Ramos (cell line): ENCODE results near the gene LUC7L.
"Not testable (repeated sequence)": the region's sequence is repeated elsewhere in the genome, so short reads cannot be mapped to it uniquely, and the experiment has no call there.

Experiments
- in situ Hi-C: fragments of 300-500 bp; cut with MboI; formaldehyde crosslinking; loops from one replicate; pipeline ENCODE4 v1.14.3; 2022; ENCODE audit warnings: low sequenced_read_pairs; ENCODE audit not compliant: unreplicated experiment

The LUC7L gene

GRCh38 chr16:170088-170507 lies 59.2 kb downstream of the LUC7L start:
- in situ Hi-C loops: not testable (repeated sequence)

DNA sequence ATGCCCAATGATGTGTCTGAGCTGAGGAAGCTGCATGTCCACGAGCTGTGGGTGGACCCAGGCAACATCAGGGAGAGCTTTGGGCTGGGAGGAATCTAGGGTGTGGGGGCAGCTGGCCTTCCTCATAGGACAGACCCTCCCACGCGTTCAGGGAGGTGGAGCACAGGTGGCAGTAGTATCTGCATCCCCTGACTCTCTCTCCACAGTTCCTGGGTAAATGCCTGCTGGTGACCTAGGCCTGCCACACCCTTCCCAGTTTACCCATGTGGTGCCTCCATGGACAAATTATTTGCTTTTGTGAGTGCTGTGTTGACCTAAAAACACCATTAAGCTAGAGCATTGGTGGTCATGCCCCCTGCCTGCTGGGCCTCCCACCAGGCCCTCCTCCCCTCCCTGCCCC lies 60.2 kb downstream of the LUC7L start:
- in situ Hi-C loops: no loop called here

DNA sequence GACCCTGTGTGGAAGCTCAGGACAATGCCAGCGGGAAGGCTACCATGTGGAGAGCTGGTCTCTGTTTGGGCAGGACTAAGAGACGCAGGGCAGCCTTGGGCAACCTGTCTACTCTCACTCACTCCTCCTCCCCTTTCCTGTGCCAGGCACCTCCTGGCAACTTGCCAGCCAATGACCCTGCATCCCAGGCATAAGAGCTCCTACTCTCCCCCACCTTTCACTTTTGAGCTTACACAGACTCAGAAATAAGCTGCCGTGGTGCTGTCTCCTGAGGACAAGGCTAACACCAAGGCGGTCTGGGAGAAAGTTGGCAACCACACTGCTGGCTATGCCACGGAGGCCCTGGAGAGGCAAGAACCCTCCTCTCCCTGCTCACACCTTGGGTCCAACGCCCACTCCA lies 60.8 kb downstream of the LUC7L start:
- in situ Hi-C loops: no loop called here

GRCh38 chr16:167122-167690 lies 62.0 kb downstream of the LUC7L start:
- in situ Hi-C loops: no loop called here

DNA sequence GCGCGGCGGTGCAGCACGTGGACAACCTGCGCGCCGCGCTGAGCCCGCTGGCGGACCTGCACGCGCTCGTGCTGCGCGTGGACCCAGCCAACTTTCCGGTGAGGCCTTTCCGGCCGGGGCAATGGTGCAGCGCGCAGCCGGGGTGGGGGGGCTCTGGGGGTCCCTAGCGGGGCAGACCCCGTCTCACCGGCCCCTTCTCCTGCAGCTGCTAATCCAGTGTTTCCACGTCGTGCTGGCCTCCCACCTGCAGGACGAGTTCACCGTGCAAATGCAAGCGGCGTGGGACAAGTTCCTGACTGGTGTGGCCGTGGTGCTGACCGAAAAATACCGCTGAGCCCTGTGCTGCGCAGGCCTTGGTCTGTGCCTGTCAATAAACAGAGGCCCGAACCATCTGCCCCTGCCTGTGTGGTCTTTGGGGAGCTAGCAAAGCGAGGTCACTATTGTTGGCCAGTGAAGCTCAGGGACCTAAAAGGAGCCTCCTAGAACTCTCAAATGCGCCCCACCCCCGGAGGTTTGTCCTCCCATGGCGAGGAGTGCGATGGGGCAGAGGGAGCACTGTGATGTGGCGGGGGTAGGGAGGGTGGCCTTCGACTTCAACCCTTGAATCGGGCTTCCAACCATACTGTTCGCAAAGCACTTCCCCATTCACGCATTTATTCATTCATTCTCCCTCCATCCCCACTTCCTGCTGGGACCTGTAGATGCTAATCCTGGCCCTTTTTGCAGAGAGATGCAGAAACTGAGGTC lies 62.7 kb downstream of the LUC7L start:
- in situ Hi-C loops: no loop called here

- in situ Hi-C loops: no loop called here
These were observed 63.5 kb downstream of the LUC7L start, which contains the start of gene HBM for GRCh38 chr16:165539-166374. HBM (plus strand) TSS chr16:165978; CDS start chr16:165998, 20 bp downstream.

- in situ Hi-C loops: no loop called here
These were observed 64.3 kb downstream of the LUC7L start for GRCh38 chr16:164827-165538.

DNA sequence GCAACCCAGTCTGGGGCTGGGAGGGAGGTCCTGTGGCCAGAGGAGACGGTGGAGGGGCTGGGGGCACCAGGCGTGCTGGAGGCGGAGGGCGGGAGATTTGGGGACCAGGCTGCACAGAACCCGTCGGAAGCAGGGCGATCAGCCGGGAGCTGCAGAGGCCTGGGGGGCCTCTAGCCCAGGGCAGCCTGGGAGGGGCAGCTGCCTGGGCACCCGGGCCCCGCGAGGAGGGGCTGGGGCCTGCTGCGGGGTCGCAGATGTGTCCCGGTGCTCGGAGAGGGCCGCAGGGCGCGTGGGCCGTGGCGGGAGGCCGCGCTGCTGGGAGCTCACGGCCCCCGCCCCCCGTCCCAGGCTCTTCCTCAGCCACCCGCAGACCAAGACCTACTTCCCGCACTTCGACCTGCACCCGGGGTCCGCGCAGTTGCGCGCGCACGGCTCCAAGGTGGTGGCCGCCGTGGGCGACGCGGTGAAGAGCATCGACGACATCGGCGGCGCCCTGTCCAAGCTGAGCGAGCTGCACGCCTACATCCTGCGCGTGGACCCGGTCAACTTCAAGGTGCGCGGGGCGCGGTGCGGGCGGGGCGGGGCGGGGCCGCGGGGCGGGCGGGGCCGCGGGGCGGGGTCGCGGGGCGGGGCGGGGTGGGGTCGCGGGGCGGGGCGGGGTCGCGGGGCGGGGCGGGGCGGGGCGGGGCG lies 65.0 kb downstream of the LUC7L start:
- in situ Hi-C loops: not testable (repeated sequence)

DNA sequence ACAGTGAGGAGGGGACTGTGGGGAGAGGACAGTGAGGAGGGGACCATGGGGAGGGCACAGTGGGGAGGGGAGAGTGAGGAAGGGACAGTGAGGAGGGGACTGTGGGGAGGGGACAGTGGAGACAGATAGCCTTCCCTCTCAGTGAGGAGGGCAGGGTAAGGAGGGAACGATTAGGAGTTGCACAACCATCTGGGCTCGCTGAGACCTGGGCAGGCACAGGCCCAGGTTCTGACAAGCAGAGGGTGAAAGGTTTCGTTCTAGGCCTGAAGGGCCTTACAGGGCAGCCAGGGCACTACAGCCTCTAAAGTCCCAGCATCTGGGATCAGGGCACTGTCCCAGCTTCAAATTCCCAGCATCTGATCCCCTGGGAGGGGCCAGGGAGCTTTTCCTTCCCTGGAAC lies 65.6 kb downstream of the LUC7L start:
- in situ Hi-C loops: not testable (repeated sequence)

DNA sequence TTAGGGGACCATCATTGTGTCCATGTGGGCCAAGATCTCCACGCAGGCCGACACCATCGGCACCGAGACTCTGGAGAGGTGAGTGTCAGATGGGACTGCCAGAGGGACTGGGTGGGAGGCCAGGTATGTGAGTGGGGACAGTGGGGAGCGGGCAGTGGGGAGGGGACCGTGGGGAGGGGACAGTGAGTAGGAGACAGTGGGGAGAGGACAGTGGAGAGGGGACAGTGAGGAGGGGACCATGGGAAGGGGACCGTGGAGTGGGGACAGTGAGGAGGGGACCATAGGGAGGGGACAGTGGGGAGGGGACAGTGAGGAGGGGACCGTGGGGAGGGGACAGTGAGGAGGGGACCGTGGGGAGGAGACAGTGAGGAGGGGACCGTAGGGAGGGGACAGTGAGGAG lies 66.1 kb downstream of the LUC7L start:
- in situ Hi-C loops: not testable (repeated sequence)

GRCh38 chr16:162271-162991 lies 66.8 kb downstream of the LUC7L start:
- in situ Hi-C loops: no loop called here

DNA sequence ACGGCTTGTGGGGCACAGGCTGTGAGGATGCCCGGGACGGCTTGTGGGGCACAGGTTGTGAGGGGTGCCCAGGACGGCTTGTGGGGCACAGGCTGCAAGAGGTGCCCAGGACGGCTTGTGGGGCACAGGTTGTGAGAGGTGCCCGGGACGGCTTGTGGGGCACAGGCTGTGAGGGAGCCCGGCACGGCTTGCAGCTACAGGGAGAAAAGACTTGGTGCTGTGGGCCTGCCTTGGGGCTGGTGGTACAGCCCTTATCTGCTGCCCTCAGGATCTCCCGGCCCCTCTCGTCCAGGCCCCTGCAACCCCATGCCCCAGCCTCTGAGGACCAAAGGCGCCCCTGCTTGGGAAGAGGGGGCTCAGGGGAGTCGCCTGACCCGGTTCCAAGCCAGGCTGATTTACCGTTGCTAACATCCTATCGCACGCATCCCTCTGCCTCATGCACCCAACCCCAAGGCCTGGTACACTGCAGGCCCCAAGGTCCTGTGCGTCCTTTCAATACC lies 68.5 kb downstream of the LUC7L start:
- in situ Hi-C loops: no loop called here

GRCh38 chr16:160242-160641 lies 69.0 kb downstream of the LUC7L start:
- in situ Hi-C loops: not testable (repeated sequence)

DNA sequence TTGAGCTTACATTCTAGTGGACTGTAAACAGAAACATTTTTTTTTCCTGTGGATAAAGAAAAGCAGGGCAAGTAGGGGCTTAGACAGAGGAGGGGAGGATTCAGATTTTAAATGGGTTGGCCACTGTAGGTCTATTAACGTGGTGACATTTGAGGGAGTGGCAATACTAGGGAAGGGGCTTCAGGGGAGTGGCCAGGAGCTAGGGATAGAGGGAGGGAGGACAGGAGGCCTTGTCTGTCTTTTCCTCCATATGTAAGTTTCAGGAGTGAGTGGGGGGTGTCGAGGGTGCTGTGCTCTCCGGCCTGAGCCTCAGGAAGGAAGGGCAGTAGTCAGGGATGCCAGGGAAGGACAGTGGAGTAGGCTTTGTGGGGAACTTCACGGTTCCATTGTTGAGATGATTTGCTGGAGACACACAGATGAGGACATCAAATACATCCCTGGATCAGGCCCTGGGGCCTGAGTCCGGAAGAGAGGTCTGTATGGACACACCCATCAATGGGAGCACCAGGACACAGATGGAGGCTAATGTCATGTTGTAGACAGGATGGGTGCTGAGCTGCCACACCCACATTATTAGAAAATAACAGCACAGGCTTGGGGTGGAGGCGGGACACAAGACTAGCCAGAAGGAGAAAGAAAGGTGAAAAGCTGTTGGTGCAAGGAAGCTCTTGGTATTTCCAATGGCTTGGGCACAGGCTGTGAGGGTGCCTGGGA lies 70.0 kb downstream of the LUC7L start:
- in situ Hi-C loops: no loop called here

DNA sequence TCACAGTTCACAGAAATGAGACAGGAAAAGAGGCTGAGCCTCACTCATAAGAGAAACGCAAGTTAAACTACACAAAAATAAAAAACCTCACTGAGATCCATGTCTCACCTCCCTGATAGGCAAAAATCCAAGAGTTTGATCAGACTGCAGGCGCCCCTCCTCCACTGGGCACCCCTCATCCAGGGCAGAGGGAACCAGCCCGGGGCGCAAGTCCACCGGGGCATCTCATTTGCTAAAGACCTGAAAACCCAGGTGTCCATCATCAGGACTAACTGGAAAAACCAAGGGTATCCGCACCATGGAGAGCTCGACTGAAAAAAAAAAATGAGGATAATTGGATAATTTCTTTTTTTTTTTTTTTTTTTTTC lies 74.2 kb downstream of the LUC7L start:
- in situ Hi-C loops: no loop called here

DNA sequence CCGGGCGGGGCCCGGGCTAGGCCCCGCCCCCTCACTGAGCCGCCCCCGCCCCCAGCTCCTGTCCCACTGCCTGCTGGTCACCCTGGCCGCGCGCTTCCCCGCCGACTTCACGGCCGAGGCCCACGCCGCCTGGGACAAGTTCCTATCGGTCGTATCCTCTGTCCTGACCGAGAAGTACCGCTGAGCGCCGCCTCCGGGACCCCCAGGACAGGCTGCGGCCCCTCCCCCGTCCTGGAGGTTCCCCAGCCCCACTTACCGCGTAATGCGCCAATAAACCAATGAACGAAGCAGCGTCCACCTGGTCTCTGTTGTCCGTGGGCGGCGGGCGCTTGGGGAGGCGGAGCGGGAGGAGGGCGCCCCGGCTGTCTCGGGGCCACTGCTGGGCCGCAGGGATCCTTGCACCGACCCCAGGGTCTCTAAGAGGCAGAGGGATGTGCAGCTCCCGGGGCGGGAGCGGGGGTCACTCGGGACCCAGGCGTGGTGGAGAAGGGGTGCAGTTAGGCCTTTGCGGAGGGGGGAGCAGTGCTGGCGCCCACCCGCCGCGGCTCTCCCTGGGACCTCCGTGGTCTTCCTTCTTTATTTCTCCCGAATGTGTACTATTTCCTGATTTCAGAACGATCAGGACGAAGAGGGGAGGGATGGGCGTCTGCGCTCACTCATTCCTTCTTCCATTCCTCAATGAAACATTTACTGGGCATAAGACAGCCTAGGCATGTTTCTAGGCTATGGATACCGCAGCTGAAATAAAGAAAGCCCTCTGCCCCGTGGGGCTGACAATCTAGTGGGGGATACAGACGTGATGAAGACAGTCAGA lies 74.8 kb downstream of the LUC7L start:
- in situ Hi-C loops: no loop called here

DNA sequence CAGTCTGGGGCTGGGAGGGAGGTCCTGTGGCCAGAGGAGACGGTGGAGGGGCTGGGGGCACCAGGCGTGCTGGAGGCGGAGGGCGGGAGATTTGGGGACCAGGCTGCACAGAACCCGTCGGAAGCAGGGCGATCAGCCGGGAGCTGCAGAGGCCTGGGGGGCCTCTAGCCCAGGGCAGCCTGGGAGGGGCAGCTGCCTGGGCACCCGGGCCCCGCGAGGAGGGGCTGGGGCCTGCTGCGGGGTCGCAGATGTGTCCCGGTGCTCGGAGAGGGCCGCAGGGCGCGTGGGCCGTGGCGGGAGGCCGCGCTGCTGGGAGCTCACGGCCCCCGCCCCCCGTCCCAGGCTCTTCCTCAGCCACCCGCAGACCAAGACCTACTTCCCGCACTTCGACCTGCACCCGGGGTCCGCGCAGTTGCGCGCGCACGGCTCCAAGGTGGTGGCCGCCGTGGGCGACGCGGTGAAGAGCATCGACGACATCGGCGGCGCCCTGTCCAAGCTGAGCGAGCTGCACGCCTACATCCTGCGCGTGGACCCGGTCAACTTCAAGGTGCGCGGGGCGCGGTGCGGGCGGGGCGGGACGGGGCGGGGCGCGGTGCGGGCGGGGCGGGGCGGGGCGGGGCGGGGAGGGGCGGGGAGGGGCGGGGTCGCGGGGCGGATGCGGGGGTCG lies 75.6 kb downstream of the LUC7L start:
- in situ Hi-C loops: not testable (repeated sequence)
